K562 (cell line): ENCODE results near the gene NDUFB10. TPM values are rescaled to one million over a fixed set of nuclear protein-coding genes. Genes with fewer than 3 reads are reported as not detected.
A peak's percentile ranks its signal among the peaks of the same experiment; 100 is the strongest.

Experiments used
- ATAC-seq: fragments of 200-7000 bp; cut with Tn5 transposase; 3 replicates; pipeline ENCODE4 v1.9.1; 2020; ENCODE audit warnings: moderate library complexity
- BruUV-seq: library from RNA; stranded (reverse); fragments of 400-500 nt; replicated peaks from 2 replicates; lab custom pipeline; 2021; lab: Mats Ljungman, UMichigan
- CTCF ChIA-PET: fragments of 300-600 bp; formaldehyde crosslinking; extraction: SDS; loops from one replicate; lab custom pipeline; 2021; ENCODE audit warnings: low intra/inter-chr PET ratio; lab: Yijun Ruan, JAX
- POLR2A ChIA-PET: fragments of 300-600, 350-650 bp; sonication (Branson Sonifier 250); formaldehyde crosslinking; extraction: SDS; loops from one replicate; lab custom pipeline; 2021; ENCODE audit warnings: antibody characterized with exemption, inconsistent platforms; lab: Yijun Ruan, JAX
- DNase-seq, 4 experiments: peaks; one replicate each; pipeline versions ENCODE4 v3.0.0 to v3.0.0-alpha.2; 2011 to 2018; ENCODE audit warnings: low spot score in 3 of 4, mixed read lengths in 3 of 4; ENCODE audit errors: extremely low read depth in 1 of 4
- FAIRE-seq: peaks from 2 replicates; lab custom pipeline; 2011; peaks lifted over from hg19 to GRCh38; lab: Jason Lieb, UNC
- H2AFZ ChIP-seq: 2 replicates; pipeline ENCODE4 v1.6.0; 2011; ENCODE audit warnings: low read depth, low read length, control low read depth, inconsistent platforms
- H3K27ac ChIP-seq: fragments of 200-600 bp; 3 replicates; pipeline ENCODE4 v1.8.0; 2011; ENCODE audit warnings: low read depth, mild to moderate bottlenecking, control low read depth, inconsistent platforms, low read length, moderate library complexity, mixed read lengths; ENCODE audit errors: extremely low read depth
- H3K27me3 ChIP-seq, 2 experiments: fragments of 300-600 bp in 1 of 2; 2 replicates in 1 of 2; 3 replicates in 1 of 2; pipeline versions ENCODE4 v1.6.0 to v1.8.0; 2011; ENCODE audit warnings: inconsistent platforms in 2 of 2, low read length in 2 of 2, mild to moderate bottlenecking in 1 of 2, mixed read lengths in 1 of 2, moderate library complexity in 1 of 2; ENCODE audit not compliant: control insufficient read depth in 2 of 2, insufficient read depth in 2 of 2
- H3K36me3 ChIP-seq: fragments of 300-600 bp; 3 replicates; pipeline ENCODE4 v1.8.0; 2011; ENCODE audit warnings: mild to moderate bottlenecking, low read length, inconsistent platforms; ENCODE audit not compliant: control insufficient read depth, insufficient read depth
- H3K4me1 ChIP-seq, 2 experiments: fragments of 200-600 bp in 1 of 2; replicated peaks in 1 of 2; 2 replicates in 1 of 2; 3 replicates in 1 of 2; pipeline versions ENCODE4 v1.5.1 to v1.8.0; 2011; ENCODE audit warnings: inconsistent platforms in 2 of 2, low read length in 2 of 2, mild to moderate bottlenecking in 1 of 2, mixed read lengths in 1 of 2, moderate library complexity in 1 of 2; ENCODE audit not compliant: control insufficient read depth in 2 of 2, insufficient read depth in 2 of 2
- H3K4me2 ChIP-seq: 2 replicates; pipeline ENCODE4 v1.6.1; 2011; ENCODE audit warnings: low read length, control low read depth, inconsistent platforms, mixed read lengths; ENCODE audit not compliant: insufficient read depth
- H3K4me3 ChIP-seq: fragments of 200-600 bp; sonication (generic), shearing (Covaris generic); 2 replicates; pipeline ENCODE4 v1.5.1; 2016; ENCODE audit warnings: control low read depth, inconsistent platforms
- H3K79me2 ChIP-seq: fragments of 200-600 bp; 3 replicates; pipeline ENCODE4 v1.8.0; 2011; ENCODE audit warnings: low read length, inconsistent platforms; ENCODE audit not compliant: control insufficient read depth, insufficient read depth
- H3K9ac ChIP-seq, 2 experiments: 2 replicates each; pipeline versions ENCODE4 v1.6.0 to v1.6.1; 2011; ENCODE audit warnings: low read depth in 2 of 2, low read length in 2 of 2, control low read depth in 1 of 2, inconsistent platforms in 1 of 2, mild to moderate bottlenecking in 1 of 2, mixed read lengths in 1 of 2; ENCODE audit not compliant: insufficient read depth in 1 of 2
- H3K9me1 ChIP-seq: one replicate; pipeline ENCODE4 v1.6.0; 2011; ENCODE audit warnings: inconsistent platforms, mild to moderate bottlenecking, low read length, moderate library complexity; ENCODE audit not compliant: control insufficient read depth, insufficient read depth
- H3K9me3 ChIP-seq: replicated peaks from 2 replicates; pipeline ENCODE4 v1.5.1; 2011; ENCODE audit warnings: low read depth, low read length, inconsistent platforms; ENCODE audit not compliant: control insufficient read depth, insufficient read depth
- H4K20me1 ChIP-seq: replicated peaks from 2 replicates; pipeline ENCODE4 v1.6.1; 2011; ENCODE audit warnings: low read length, inconsistent platforms, mixed read lengths; ENCODE audit not compliant: control insufficient read depth, insufficient read depth
- ATF4 ChIP-seq: fragments of 450-650 bp; formaldehyde crosslinking; IDR thresholded peaks from 2 replicates; pipeline ENCODE4 v1.4.0; 2022; ENCODE audit warnings: mild to moderate bottlenecking, moderate library complexity
- CHD1 ChIP-seq: fragments of 200-600 bp; sonication (generic); IDR thresholded peaks from one replicate; pipeline ENCODE4 v1.6.1; 2012; ENCODE audit warnings: mild to moderate bottlenecking, moderate library complexity, low read length, inconsistent platforms
- ETS1 ChIP-seq: conservative IDR thresholded peaks from 2 replicates; pipeline ENCODE4 v1.6.1; 2011; ENCODE audit warnings: low read depth, mild to moderate bottlenecking, low read length; ENCODE audit not compliant: control insufficient read depth
- FOSL1 ChIP-seq: fragments of 200-800 bp; sonication (Bioruptor generic); conservative IDR thresholded peaks from 2 replicates; pipeline ENCODE4 v1.6.1; 2016; ENCODE audit warnings: missing genetic modification characterization, missing compliant biosample characterization
- GATAD2B ChIP-seq: fragments of 450-650 bp; IDR thresholded peaks from 2 replicates; pipeline ENCODE4 v1.6.1; 2017; ENCODE audit warnings: mild to moderate bottlenecking, borderline replicate concordance
- GTF2E2 ChIP-seq: fragments of 200-800 bp; sonication (Bioruptor generic); IDR thresholded peaks from 2 replicates; pipeline ENCODE4 v1.6.1; 2016; ENCODE audit warnings: missing genetic modification characterization, missing compliant biosample characterization
- GTF2F1 ChIP-seq: IDR thresholded peaks from 2 replicates; pipeline ENCODE4 v1.6.1; 2011; ENCODE audit warnings: low read depth, low read length, improper control_type of control experiment
- KAT8 ChIP-seq: fragments of 450-650 bp; IDR thresholded peaks from 2 replicates; pipeline ENCODE4 v1.6.1; 2016; ENCODE audit warnings: low read depth, mild to moderate bottlenecking
- L3MBTL2 ChIP-seq: fragments of 450-650 bp; IDR thresholded peaks from 2 replicates; pipeline ENCODE4 v1.6.1; 2016; ENCODE audit warnings: mild to moderate bottlenecking, moderate library complexity
- MEF2A ChIP-seq: IDR thresholded peaks from 2 replicates; pipeline ENCODE4 v1.6.1; 2011; ENCODE audit warnings: low read depth, mild to moderate bottlenecking, low read length, moderate library complexity; ENCODE audit not compliant: control insufficient read depth
- PHF21A ChIP-seq: fragments of 450-650 bp; IDR thresholded peaks from 2 replicates; pipeline ENCODE4 v1.6.1; 2017; ENCODE audit warnings: low read depth, borderline replicate concordance
- PHF8 ChIP-seq: fragments of 200-600 bp; sonication (generic); IDR thresholded peaks from 2 replicates; pipeline ENCODE4 v1.6.1; 2012; ENCODE audit warnings: mixed run types, mild to moderate bottlenecking, inconsistent platforms, low read length, moderate library complexity, borderline replicate concordance
- RB1 ChIP-seq: fragments of 450-650 bp; IDR thresholded peaks from 2 replicates; pipeline ENCODE4 v1.6.1; 2017; ENCODE audit warnings: low read depth, mild to moderate bottlenecking
- RBM39 ChIP-seq: fragments of 200-400 bp; formaldehyde crosslinking; optimal IDR thresholded peaks from 2 replicates; pipeline ENCODE3; 2018; ENCODE audit warnings: low read depth, low read length
- TRIM28 ChIP-seq: fragments of 450-650 bp; IDR thresholded peaks from 2 replicates; pipeline ENCODE4 v1.6.1; 2017
- TSC22D4 ChIP-seq: fragments of 450-650 bp; IDR thresholded peaks from 2 replicates; pipeline ENCODE4 v1.6.1; 2016; ENCODE audit warnings: missing genetic modification characterization, missing biosample characterization, control low read depth
- ZBTB9 ChIP-seq: fragments of 450-650 bp; formaldehyde crosslinking; IDR thresholded peaks from 2 replicates; pipeline ENCODE4 v1.4.0; 2020; ENCODE audit warnings: mild to moderate bottlenecking, moderate library complexity
- ZNF282 ChIP-seq: sonication (generic); formaldehyde crosslinking; IDR thresholded peaks from 2 replicates; pipeline ENCODE4 v1.8.1; 2023; ENCODE audit warnings: missing genetic modification reagents
- ZNF316 ChIP-seq: fragments of 450-650 bp; IDR thresholded peaks from 2 replicates; pipeline ENCODE4 v1.6.1; 2016
- ZNF785 ChIP-seq: fragments of 250-450 bp; sonication (Bioruptor Pico); IDR thresholded peaks from 2 replicates; pipeline ENCODE4 v1.4.0; 2020; ENCODE audit warnings: mild to moderate bottlenecking
- WGBS: fragments of 100-300 bp; shearing (Covaris generic); methylation state at CpG from one replicate; pipeline ENCODE4 v1.1.6; 2016; ENCODE audit warnings: low coverage, mixed read lengths; ENCODE audit not compliant: insufficient coverage; ENCODE audit errors: missing lambda C conversion rate; 5-methylcytosine and 5-hydroxymethylcytosine counted together
- in situ Hi-C: fragments of 300-500 bp; cut with MboI; formaldehyde crosslinking; loops from 4 replicates; pipeline ENCODE4 v1.15.0; 2018; ENCODE audit warnings: inconsistent platforms, mixed read lengths
- intact Hi-C: fragments of 100-400 bp; cut with micrococcal nuclease; formaldehyde crosslinking; loops from 2 replicates; pipeline ENCODE4 v1.14.2; 2022
- polyA plus RNA-seq, 8 experiments: library from polyadenylated mRNA; depleted of rRNA in 4 of 8; stranded (reverse) in 5 of 8; unstranded in 3 of 8; fragments of >200 nt; fragmentation: Nextera tagmentation in 2 of 8; fragmentation: Illumina TruSeq in 1 of 8; extraction: Ambion mirVana in 2 of 8; extraction: Trizol in 1 of 8; gene quantifications; 2 replicates each; pipeline versions ENCODE4 v1.2.1 to v1.2.3, GENCODE V29; 2011 to 2014; ENCODE audit warnings: inconsistent platforms in 1 of 8, missing spikeins in 1 of 8
- total RNA-seq, 7 experiments: library from RNA; depleted of rRNA in 6 of 7; stranded (reverse); fragments of >200 nt in 6 of 7; fragmentation: Illumina TruSeq in 2 of 7; extraction: Trizol in 2 of 7; gene quantifications; 2 replicates each; pipeline versions ENCODE4 v1.2.1 to v1.2.3, GENCODE V29; 2011 to 2021; ENCODE audit warnings: low replicate concordance in 1 of 7

Gene NDUFB10
- total and polyA plus RNA-seq, 9 of the 15 experiments (the other 6 are each of a cell fraction or from before 2014, with no cell fraction given), result 69.3 to 527 (median 161) TPM

GRCh38 chr16:1990101-1990350, 30.7 kb downstream of the NDUFB10 start:
- H4K20me1 ChIP-seq, result no peaks in the 10 kb centered on the region
- FAIRE-seq (no peak), DNase-seq (peak in 1 of 4 experiments; percentile 70), ATAC-seq (no peak)
- no TSS peak for BruUV-seq
- intact Hi-C loops, result no loop called here
- no CpG with 5 or more reads among the region's 25 CpGs for whole genome bisulfite sequencing
- POLR2A ChIA-PET, result no interaction called here
- CTCF ChIA-PET, result no interaction called here
- no peaks in the 10 kb centered on the region for H3K9me1 ChIP-seq
- H3K4me2 ChIP-seq, result peak overlapping the region; percentile 72; the same call in 1 of the 2 replicates
- H3K79me2 ChIP-seq, result peaks cover 30% of the 10 kb centered on the region
- no peak overlapping the region for H2AFZ ChIP-seq
- peaks cover 26% of the 10 kb centered on the region; the same call in 1 of the 3 replicates for H3K36me3 ChIP-seq
- peak overlapping the region; percentile 38 for H3K4me3 ChIP-seq
- H3K27me3 ChIP-seq, result no peaks in the 10 kb centered on the region
- in situ Hi-C loops, result no loop called here
- H3K9ac ChIP-seq, result peak overlapping the region in 1 of 2 experiments; percentile 87; a peak in 2 of 4 replicates
- no peaks in the 10 kb centered on the region for H3K9me3 ChIP-seq
- no peak overlapping the region for H3K27ac ChIP-seq
- H3K4me1 ChIP-seq, result peaks cover 34 to 74% of the 10 kb centered on the region in 2 experiments
- TF ChIP-seq GATAD2B (0 out of 2 replicates have a peak, but pooled peaks have one; percentile 35), MEF2A (no peak), L3MBTL2 (no peak), GTF2E2 (tag) (no peak), TSC22D4 (no peak), CHD1 (no peak), FOSL1 (tag) (0 out of 2 replicates have a peak, but pooled peaks have one; percentile 19), PHF8 (no peak; the same call in 1 of the 2 replicates), ZNF282 (CRISPR knock-in tag) (no peak), ZNF785 (no peak), ETS1 (0 out of 2 replicates have a peak, but pooled peaks have one; percentile 8), RB1 (0 out of 2 replicates have a peak, but pooled peaks have one; percentile 37), ZBTB9 (no peak), RBM39 (no peak), ZNF316 (no peak), GTF2F1 (no peak), KAT8 (no peak), TRIM28 (no peak), ATF4 (CRISPR knock-in tag) (no peak), PHF21A (no peak)
